Fibroblast of the aortic adventitia (primary cell): ENCODE data around the gene ACAD11. TPM values are rescaled to one million over a fixed set of nuclear protein-coding genes. Genes with fewer than 3 reads are reported as not detected.

Experiments
- DNase-seq: peaks from one replicate; pipeline ENCODE4 v3.0.0-alpha.2; 2010; ENCODE audit warnings: low read depth
- H3K4me3 ChIP-seq: 2 replicates; pipeline ENCODE4 v1.5.1; 2011; ENCODE audit warnings: low read depth, mild to moderate bottlenecking, control low read depth, low read length, moderate library complexity
- total RNA-seq: library from RNA; depleted of rRNA; stranded (reverse); fragments of >200 nt; gene quantifications from 2 replicates; pipeline ENCODE4 v1.2.3, GENCODE V29; 2012; ENCODE audit warnings: low replicate concordance
- TF ChIP-seq, protein P1 (sequence below): IDR thresholded peaks from 2 replicates; pipeline ENCODE4 v1.5.1; 2011; ENCODE audit warnings: mild to moderate bottlenecking, low read length, control low read depth, inconsistent platforms; ENCODE audit not compliant: insufficient read depth

The ACAD11 gene
- total RNA-seq, 1 donor: 37.8 TPM

DNA sequence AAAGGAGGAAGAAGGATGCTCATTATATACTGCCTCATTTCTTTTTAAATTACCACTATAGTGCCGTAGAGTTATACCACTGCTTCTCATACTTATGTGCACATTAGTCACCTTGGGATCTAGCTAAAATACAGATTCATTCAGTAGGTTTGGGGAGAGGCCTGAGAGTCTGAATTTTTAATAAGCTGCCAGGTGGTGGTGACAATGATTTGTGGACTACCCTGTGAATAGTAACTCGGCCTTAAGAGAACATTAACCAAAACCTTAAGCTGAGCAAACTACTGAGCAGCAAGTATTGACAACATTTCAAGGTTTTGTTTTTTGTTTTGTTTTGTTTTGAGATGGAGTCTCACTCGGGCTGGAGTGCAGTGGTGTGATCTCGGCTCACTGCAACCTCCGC is 20.3 kb upstream of the ACAD11 start:
- no peak for DNase-seq
- no peak overlapping the region for H3K4me3 ChIP-seq
- TF ChIP-seq, protein P1, sequence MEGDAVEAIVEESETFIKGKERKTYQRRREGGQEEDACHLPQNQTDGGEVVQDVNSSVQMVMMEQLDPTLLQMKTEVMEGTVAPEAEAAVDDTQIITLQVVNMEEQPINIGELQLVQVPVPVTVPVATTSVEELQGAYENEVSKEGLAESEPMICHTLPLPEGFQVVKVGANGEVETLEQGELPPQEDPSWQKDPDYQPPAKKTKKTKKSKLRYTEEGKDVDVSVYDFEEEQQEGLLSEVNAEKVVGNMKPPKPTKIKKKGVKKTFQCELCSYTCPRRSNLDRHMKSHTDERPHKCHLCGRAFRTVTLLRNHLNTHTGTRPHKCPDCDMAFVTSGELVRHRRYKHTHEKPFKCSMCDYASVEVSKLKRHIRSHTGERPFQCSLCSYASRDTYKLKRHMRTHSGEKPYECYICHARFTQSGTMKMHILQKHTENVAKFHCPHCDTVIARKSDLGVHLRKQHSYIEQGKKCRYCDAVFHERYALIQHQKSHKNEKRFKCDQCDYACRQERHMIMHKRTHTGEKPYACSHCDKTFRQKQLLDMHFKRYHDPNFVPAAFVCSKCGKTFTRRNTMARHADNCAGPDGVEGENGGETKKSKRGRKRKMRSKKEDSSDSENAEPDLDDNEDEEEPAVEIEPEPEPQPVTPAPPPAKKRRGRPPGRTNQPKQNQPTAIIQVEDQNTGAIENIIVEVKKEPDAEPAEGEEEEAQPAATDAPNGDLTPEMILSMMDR: no peak

DNA sequence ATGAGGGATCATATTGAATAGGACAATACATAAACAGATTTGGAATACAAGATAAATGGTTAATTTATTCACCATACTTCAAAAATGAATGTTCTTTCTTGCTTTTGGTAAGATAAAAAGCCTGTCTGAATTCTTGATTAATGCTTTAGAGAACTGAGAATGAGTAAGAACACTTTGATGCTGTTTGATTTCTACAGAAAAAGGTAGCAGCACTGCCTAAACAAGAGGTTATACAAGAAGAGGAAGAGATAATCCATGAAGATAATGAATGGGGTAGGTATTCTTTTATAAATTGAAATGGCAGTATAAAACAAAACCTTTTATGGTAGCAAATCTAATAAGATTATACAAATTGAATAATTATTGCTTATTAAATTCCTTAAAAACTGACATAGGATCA is 15.8 kb upstream of the ACAD11 start:
- H3K4me3 ChIP-seq: no peak overlapping the region
- DNase-seq: no peak
- TF ChIP-seq, protein P1: no peak

DNA sequence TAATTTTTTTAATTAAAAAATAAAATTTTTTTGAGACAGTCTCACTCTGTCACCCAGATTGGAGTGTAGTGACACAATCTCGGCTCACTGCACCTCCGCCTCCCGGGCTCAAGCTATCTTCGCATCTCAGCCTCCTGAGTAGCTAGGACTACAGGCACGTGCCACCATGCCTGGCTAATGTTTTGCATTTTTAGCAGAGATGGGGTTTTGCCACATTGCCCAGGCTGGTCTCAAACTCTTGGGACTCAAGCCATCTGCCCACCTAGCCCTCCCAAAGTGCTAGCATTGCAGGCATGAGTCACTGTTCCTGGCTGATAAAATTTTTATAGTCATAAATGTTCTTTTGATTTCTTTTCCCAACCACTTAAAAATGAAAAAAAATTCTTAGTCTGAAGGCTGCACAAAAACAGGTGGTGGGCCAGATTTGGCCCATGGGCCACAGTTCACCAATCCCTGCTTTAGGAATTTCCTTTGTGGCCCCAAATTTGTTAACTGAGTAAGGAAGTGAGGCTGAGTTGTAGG is 9.7 kb upstream of the ACAD11 start:
- TF ChIP-seq, protein P1: no peak
- DNase-seq: no peak
- no peak overlapping the region for H3K4me3 ChIP-seq

DNA sequence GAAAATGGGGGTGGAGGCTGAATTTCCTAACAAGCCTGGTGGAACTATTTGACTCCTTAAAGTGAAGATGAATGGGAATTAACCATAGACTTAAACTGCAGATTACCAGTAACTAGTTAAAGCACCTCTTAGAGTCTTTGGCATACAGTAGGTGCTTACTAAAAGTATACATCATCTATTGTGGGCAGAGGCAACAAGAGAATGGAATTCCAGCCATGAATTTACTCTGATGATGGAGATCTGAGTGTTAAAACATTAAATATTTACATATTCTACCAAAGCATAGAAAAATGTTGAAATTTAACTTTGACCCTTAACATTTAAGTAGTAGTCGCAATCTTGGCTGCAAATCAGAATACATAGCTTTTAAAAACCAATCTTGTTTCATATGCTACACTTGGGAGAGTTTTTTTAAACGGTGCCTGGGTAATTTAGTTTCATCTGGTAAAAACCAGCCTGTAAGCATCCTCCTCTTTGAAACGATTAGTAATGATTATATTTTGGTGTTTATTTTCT is 5.7 kb upstream of the ACAD11 start:
- H3K4me3 ChIP-seq: no peak overlapping the region
- TF ChIP-seq, protein P1: no peak
- DNase-seq: no peak

DNA sequence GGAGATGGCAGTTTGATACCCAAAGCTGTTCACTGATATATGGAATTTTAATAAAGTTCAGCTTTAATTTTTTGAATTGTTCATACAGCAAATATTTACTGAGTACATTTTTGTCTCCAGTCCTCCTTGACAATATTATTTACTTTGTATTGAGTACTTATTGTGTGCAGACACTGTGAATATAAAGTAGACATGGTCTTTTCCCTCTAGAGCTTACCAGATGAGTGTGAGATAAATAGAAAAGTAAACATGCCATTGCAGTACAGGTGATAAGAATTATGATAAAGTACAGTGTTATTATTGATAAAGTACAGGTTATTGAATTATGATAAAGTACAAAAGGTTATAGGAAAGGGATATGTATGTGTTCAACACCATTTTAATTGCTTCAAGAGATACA is 2.6 kb upstream of the ACAD11 start:
- DNase-seq: no peak
- TF ChIP-seq, protein P1: no peak
- H3K4me3 ChIP-seq: no peak overlapping the region

DNA sequence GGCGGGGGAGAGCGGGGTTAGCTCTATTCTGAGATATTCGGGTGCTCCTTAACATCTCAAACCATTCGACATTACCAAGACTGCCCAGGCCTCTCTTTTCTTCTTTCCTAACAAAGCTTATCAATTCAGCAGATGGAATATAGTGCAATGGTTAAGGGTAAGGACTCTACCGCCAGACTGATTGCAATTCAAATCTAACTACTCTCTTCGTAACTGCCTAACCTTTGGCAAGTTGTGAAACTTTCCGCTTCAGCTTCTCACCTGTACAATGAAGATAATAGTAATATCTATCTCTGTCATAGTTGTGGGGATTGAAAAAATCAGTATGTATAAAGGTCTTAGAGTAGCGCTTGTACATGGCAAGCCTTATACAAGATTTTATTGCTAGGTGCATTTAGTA is 1.5 kb upstream of the ACAD11 start:
- H3K4me3 ChIP-seq: peak overlapping the region; percentile 88
- TF ChIP-seq, protein P1: no peak
- DNase-seq: no peak

DNA sequence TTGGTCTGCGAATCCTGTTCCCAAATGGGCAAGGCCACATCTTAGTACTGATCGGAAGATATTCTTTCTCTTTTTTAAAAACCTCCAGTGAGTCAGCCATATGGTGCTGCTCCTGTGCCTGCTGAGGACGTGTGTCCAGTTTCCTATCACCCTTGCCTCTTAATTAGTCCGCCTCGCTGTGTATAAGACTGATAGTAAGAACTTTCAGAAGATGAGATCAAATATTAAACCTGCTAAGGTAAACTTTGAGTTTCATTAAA is 1.1 kb upstream of the ACAD11 start:
- H3K4me3 ChIP-seq: peak overlapping the region; percentile 88
- no peak for DNase-seq
- TF ChIP-seq, protein P1: no peak
